Stimulated activated CD4-positive, alpha-beta T cell treated with anti-CD3 and anti-CD28 coated beads, Interleukin-12 subunit alpha, Interleukin-12 subunit beta, amount 100 ng/mL, for 48 hours (primary cell): ENCODE data around the gene PHTF1.
"Not testable (repeated sequence)": the region's sequence is repeated elsewhere in the genome, so short reads cannot be mapped to it uniquely, and the experiment has no call there.

Source experiments
- DNase-seq, 3 donors: peaks; one replicate each; pipeline ENCODE4 v3.0.0-alpha.2; 2020; ENCODE audit warnings: low read depth in 2 of 3, low spot score in 1 of 3

PHTF1 gene

DNA sequence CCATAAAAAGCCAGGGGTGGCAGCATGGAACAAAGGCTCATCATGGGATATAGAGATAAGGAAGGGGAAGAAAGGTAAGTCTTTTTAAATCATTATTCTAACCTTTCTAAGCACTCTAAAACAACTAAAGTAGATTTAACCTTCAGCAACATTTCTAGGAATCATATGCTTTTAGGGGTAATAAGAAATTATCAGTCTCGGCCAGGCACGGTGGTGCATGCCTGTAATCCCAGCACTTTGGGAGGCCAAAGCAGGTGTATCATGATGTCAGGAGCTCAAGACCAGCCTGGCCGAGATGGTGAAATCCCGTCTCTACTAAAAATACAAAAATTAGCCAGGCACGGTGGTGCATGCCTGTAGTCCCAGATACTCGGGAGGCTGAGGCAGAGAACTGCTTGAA, 20.3 kb upstream of the PHTF1 start:
- DNase-seq: no peak

DNA sequence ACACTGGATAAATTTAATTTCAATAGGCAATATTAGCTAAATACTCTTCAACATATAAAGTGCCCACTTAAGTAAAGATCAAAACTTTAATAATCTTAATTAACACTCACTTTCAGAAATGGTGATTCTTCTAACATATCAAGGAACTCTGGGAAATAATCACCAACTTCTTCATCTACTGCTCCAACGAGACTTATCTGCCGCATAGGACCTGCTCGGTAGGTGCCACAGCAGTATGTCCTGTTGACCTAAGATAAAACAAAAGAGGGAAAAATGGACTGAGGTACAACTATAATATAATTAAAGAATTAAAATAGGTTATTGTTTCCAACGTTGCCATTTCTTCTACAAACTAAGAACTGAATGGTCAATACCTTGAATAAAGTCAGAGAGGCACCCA, 18.3 kb upstream of the PHTF1 start:
- DNase-seq: no peak

DNA sequence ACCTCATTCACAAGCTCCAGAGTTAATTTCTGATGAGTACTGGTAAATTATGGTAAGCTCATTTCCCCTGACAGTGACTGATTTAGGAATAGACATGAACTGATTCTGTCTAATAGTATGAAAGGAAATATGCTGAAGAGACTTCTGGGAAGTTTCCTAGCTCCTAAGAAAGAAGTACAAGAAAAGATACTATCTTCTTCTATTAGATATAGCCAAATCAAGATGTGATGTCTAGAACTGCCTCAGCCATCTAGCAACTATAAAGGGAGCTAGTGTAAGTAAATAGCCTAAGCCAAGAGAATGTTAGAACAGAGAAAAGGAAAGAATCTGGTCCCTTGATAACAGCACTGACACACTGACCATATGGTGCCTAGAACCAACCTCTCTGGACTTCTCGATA, 10.7 kb upstream of the PHTF1 start:
- DNase-seq: no peak

DNA sequence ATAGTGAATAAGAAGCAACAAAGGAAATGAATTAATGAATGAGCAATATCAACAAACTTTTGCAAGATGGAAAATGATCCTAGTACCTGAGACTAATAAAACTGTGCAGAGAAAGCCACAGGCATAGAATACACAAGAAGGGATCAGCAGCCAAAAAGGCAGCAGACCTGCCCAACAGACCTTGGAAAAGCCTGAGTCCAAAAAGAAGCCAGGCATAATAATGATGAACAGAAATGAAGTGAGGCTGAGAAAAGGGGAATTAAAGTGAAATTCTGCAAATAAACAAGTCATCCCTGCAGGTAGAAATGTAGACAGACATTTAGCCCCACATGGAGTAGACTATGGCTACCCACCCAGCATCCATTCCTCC, 10.3 kb upstream of the PHTF1 start:
- no peak for DNase-seq

DNA sequence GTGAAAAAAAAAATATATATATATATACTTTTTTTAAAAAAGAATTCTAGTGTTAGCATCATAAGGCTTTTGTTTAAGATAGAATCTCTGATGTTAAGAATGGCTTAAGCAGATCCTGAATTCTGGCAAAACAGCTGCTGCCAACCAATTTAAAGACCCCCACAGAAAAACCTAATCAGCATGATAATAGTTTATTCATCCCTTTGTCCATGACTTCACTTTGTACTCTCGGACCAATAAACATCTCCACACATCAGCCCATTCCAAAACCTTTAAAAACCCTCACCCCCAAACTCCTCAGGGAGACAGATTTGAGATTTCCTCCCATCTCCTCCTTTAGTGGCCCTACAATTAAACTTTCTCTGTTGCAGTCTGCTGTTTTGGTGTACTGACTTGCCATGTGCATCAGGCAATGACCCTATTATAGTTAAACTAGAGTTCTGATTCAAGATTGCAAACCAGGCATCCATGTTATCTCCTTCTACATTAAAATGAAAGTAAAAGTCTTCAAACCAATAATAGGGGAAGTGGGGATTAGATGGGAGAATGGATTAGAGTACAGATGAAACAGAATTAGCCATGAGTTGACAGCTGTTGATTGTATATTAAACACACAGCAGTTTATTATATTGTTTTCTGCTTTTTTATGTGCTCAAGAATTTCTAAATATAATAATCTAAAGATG, 9.8 kb upstream of the PHTF1 start:
- DNase-seq: no peak

DNA sequence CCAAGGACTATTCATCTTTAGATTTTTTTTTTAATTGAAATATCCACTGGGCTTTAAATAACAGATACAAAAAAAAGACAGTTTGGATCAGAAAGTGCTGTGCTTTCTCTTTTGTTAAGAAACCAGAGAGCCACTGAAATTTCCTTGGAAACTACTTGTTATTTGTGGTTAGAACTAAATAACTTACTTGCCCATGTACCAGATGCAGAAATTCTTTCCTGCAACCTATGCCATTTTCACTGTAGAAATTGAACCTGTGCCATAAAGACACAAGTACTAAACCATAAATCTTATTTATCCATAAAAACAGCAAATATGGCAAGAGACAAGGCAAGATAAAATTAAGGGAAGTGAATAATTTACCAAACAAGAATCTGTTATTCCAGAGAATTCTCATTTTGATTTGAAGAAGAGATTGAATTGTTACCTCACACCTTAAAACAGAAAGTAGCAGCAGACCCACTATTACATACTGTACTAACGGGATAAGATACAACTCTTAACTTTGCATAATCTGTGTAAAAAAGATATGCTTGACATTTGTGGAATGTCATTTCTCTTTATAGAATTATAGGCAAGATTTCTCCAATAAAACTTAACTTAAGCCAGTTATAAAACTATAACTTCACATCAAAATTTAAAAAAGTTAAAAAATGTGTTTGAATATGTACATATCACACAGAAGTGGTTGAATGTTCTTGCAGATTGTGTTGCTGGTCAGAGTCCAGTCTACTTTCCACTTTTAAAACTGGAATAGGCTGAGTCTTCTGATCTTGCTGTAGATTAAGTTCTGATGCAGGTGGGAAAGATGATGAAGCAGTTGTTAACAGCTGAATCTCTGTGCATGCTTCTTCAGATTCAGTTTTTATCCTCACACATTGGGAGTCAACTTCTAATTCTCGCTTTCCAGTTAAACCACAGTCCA, 6.3 kb upstream of the PHTF1 start:
- DNase-seq: no peak

DNA sequence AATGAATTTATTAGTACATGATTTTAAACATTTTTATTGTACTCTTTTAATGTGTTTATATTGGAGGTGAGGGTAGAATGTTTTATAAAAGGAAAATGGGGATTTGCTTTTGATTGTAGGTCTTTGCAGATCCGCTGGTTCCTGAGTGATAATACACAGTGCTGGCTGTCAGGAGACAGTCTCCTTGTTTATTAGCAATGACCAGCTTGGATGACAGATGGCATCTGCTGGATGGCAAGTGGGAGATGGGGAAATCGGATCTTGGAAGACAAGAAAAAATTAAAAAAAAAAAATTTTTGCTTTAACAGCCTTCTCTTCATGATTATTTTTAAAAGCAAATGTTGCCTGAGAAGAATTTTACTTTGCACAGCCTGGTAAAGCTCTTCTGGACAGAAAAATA, 4.4 kb upstream of the PHTF1 start:
- no peak for DNase-seq

DNA sequence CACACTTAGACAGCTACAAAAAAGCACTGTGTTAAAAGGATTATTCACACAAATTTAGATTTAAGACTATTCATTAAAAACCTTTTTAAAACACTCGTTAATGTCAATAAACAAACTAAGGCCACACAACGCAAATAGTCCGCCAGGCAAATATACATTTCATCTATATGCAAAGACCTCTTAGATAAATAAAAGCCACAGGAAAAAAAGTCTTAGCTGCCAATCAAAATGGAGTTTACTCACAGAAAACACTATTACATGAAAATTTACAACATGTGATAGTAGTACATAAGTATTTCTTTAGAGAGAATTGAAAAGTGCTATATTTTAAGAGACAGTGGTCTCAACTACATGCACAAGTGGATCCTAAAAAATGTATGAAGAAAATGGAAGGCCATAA, 2.7 kb upstream of the PHTF1 start:
- no peak for DNase-seq

DNA sequence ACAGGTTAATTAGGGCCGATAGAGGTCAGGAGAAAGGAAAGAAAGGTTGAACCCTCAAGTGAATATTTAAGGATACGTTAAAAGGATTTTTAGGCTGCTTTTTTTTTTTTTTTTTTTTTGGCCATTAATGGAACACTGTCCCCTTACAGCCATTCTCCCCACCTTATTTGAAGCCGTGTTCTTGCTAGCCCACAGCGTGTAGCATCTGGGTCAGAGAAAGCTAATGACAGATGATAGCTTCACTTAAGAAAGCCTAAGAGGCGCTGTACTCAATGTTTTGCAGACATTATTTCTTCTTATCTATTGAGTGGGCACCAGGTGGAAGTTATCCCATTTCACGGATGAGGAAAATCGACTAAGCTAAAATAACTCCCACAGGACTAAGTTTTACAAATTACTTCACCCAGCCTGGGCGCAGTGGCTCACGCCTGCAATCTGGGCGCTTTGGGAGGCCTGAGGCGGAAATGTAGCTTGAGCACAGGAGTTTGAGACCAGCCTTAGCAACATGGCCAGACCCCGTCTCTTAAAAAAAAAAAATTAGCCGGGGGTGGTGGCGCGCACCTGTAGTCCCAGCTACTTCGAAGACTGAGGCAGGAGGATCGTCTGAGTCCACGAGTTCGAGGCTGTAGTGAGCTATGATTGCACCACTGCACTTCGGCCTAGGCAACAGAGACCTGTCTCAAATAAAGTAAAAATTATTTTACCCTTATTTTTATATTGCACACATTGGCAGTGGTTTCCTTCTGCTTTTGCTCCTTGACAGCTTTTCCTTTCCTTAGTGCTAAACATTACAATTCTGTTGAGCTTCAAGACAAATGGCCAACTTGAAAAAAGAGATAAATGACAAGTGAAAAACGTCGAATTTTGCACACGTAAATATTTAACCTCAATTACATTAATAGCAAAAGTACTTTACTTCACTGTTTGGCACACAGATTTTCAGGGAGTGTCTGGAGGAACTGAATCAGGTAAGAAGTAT, 1.1 kb upstream of the PHTF1 start:
- DNase-seq: no peak

DNA sequence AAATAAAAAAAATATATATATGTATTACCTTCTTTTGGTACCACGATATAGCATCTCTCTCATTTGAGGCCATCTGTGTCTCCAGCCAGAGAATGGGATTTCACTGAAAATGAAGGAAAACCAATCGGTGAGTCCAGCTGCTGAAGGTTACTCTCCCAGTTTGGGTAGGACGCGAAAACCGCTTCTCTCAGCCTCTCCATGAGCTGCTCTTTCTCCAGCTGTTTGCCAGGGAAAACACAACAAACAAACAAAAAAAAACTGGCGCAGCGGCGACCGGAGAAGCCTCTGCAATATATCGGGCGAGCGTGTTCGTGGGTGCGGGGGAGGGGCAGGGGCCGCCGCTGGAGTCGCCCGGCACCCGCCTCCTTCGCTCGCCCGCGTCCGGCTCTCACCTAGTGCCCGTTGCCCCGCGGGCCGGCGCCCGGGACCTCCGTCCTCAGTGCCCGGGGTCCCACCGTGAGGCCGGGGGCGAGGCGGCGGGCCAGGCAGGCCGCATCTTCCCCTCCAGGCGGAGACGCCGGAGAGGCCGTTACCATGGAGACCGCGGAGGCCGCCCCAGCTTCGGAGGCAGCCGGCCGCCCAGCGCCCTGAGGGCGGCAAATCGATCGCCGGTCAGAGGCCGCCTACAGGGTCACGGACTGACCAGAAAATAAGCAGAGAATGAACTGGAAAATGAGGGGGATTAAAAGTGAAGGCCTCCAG, 504 bp downstream of the PHTF1 start:
- DNase-seq: peak; percentile 16 to 51 (median 30)

DNA sequence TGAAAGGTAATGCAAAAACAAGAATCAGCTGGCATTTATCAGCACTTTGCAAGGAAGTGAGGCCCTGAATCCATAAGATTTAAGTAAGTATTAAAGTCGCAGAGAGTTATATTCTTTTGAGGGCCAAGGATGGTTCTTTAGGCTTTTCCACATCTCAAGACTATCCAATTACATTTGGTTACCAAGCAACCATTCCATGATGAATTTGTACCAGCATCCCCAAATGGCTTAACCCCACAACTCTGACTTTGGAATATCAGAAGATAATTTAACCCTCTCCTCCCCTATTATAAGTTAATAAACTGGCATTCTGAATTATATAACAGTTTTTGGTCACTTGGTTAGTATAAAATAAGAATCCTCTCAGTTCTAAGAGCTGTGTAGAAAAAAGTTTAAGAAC, 2.8 kb downstream of the PHTF1 start:
- DNase-seq: no peak

DNA sequence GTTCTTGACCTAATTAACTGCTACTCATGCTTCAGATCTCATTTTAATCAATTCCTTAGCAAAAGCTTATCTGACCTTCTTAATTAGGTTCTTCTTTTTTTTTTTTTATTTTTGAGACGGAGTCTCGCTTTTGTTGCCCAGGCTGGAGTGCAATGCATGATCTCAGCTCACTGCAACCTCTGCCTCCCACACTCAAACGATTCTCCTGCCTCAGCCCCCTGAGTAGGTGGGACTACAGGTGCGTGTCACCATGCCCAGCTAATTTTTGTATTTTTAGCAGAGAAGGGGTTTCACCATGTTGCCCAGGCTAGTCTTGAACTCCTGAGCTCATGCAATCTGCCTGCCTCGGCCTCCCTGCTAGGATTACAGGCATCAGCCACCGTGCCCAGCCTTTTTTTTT, 6.0 kb downstream of the PHTF1 start:
- DNase-seq: not testable (repeated sequence)

DNA sequence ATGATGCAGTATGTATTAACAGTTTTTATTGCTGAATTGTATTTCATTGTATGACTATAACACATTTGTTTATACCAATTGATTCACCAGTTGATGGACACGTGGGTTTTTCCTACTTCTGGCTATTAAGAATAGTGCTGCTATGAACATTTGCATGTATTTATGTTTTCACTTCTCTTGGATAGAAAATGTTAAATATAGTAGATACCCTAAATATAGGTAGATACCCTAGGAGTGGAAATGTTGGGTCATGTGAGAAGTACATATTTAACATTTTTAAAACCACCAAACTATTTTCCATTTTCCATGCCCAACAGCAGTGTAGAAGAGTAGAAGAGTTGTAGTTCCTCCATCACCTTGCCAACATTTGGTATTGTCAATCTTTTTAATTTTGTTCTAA, 7.8 kb downstream of the PHTF1 start:
- no peak for DNase-seq

DNA sequence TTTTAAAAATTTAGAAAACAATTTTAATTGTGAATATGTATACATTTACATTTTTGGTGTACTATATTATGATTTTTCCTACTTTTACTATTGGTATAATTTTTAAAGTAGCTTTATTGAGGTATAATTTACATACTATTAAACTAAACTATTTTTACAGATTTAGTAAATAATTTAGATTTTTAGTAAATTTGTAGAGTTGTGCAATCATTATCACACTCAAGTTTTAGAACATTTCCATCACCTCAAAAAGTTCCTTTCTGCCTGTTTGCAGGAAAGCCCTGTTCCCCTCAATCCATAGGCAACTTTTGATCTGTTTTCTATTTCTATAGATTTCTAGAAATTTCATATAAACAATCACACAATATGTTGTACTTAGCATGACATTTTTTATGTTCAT, 8.2 kb downstream of the PHTF1 start:
- DNase-seq: no peak

DNA sequence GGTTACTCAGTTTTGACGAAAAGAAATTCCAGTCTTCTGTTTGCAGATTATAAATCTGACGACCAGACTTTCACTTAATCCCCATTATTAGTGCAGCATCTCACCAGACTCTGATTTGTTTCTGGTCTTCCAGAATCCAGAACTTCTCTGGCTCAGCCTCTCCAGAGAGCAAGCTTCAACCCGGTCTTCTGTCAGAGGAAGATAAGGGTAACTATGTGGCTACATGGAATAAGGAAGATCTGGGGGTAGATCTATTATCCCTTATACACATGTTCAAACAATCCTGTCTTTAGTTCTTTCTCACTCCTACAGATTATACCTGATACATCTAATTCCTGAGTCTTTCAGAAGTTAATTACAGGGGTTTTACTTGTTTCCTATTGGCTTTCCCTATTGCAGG, 9.9 kb downstream of the PHTF1 start:
- no peak for DNase-seq

DNA sequence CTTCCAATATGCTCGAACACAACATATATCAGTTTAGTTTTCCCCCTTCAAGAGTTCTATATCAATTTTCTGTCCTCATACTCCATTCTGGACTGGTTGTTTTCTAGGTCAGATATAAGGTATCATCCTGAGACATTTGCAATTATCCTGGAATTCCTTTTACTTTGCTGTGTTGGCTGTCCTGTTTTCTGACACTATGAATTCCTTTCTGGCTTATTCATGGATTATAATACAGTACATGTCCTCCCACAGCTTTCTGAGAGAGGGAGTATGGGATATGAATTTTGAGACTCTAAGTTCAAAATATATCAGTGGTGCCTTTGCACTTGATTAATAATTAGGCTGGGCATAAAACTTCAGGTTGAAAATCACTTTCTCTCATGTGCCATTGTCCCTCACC, 11.9 kb downstream of the PHTF1 start:
- no peak for DNase-seq

DNA sequence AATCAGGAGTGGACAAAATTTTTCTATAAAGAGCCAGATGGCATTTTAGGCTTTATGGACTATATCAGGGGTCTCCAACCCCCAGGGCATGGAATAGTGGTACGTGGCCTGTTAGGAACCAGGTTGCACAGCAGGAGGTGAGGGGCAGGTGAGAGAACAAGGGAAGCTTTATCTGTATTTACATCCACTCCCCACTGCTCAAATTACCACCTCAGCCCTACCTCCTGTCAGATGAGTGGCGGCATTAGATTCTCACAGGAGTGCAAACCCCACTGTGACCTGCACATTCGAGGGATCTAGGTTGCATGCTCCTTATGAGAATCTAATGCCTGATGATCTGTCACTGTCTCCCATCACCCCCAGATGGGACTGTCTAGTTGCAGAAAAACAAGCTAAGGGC, 13.9 kb downstream of the PHTF1 start:
- no peak for DNase-seq

DNA sequence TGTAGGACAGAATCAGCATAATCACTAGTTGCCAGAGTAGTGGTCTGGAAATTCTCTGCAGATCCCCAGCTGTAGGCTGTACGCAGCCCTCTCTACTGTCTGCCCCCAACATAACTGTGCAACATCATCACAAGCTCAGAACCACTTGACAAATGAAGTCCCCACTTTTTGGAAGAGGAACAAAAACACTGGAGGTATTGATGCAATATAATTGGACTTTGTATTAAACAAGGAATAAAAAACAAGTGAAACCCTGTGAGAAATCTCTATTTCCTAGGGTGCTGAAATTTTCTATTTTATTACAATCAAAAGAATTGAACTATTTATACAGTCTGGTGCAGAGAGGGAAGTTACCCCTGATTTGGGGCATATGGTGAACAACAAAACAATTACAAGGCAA, 15.2 kb downstream of the PHTF1 start:
- no peak for DNase-seq

DNA sequence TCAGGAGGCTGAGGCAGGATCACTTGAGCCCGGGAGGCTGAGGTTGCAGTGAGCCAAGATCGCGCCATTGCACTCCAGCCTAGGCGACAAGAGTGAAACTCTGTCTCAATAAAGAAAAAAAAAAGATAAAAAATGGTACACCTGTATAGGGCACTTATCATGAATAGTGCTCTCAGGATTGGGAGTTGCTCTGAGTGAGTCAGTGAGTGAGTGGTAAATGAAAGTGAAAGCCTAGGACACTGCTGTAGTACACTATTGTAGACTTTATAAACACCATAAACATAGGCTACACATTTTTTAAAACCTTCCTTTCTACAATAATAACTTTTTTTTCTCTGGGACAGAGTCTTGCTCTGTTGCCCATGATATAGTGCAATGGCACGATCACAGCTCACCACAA, 16.8 kb downstream of the PHTF1 start:
- DNase-seq: no peak

DNA sequence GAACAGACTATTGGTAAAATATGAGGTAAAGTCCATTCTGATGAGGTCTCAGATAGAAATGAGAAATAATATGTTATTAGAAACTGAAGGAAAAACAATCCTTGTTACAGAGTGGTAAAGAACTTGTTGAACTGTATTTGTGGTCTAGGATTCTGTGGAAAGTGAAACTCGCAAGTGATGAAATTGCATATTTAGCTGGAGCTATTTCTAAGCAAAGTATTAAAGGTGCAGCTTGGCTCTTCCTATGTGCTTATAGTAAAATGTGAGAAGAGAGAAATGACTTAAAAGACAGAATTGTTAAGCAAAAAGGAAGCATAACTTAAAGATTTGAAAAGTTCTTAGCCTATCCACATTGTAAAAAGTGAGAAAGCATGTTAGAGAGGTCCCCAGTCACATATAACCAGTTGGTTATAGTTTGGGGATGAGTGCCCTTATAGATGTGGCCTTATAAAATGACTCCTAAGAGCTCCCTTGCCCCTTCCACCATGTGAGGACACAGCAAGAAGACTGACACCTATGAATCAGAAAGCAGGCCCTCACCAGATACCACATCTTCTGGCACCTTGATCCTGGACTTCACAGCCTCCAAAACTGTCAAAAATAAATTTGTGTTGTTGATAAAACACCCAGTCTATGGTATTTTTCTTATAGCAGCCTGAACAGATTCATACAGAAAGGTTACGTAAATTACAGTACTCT, 24.8 kb downstream of the PHTF1 start:
- DNase-seq: no peak
